H9 (cell line): ENCODE results near the gene AIF1L. TPM values are rescaled to one million over a fixed set of nuclear protein-coding genes. Genes with fewer than 3 reads are reported as not detected.

Experiments
- DNase-seq: peaks from one replicate; pipeline ENCODE4 v3.0.0-alpha.2; 2017
- H2AFZ ChIP-seq: one replicate; pipeline ENCODE4 v1.6.1; 2013; ENCODE audit warnings: mild to moderate bottlenecking, low read length, control low read depth, moderate library complexity
- H2AK5ac ChIP-seq: 2 replicates; pipeline ENCODE4 v1.6.1; 2013; ENCODE audit warnings: low read length, control low read depth, mixed read lengths; ENCODE audit not compliant: insufficient read length
- H2BK120ac ChIP-seq: one replicate; pipeline ENCODE4 v1.6.1; 2013; ENCODE audit warnings: low read depth, mild to moderate bottlenecking, low read length, control low read depth, inconsistent platforms; ENCODE audit not compliant: poor library complexity, severe bottlenecking
- H2BK12ac ChIP-seq: 2 replicates; pipeline ENCODE4 v1.6.1; 2013; ENCODE audit warnings: low read length, control low read depth, mixed read lengths, low read depth; ENCODE audit not compliant: insufficient read length
- H2BK15ac ChIP-seq: 2 replicates; pipeline ENCODE4 v1.6.1; 2013; ENCODE audit warnings: low read depth, low read length, control low read depth
- H2BK20ac ChIP-seq: one replicate; pipeline ENCODE4 v1.6.1; 2013; ENCODE audit warnings: low read depth, mild to moderate bottlenecking, low read length, control low read depth, inconsistent platforms; ENCODE audit not compliant: poor library complexity, severe bottlenecking
- H2BK5ac ChIP-seq: 2 replicates; pipeline ENCODE4 v1.6.1; 2013; ENCODE audit warnings: low read length, control low read depth, mixed read lengths; ENCODE audit not compliant: insufficient read length
- H3K14ac ChIP-seq: 2 replicates; pipeline ENCODE4 v1.6.1; 2013; ENCODE audit warnings: low read length, control low read depth; ENCODE audit not compliant: insufficient read depth
- H3K18ac ChIP-seq: 2 replicates; pipeline ENCODE4 v1.6.1; 2013; ENCODE audit warnings: low read depth, mild to moderate bottlenecking, mixed read lengths, low read length, control low read depth; ENCODE audit not compliant: insufficient read length
- H3K23ac ChIP-seq: 2 replicates; pipeline ENCODE4 v1.6.1; 2013; ENCODE audit warnings: low read length, control low read depth, mixed read lengths, low read depth; ENCODE audit not compliant: insufficient read length
- H3K23me2 ChIP-seq: 2 replicates; pipeline ENCODE4 v1.6.1; 2013; ENCODE audit warnings: low read depth, mild to moderate bottlenecking, mixed read lengths, low read length, control low read depth; ENCODE audit not compliant: insufficient read length, poor library complexity, severe bottlenecking
- H3K27ac ChIP-seq: 2 replicates; pipeline ENCODE4 v1.5.1; 2013; ENCODE audit warnings: low read length, control low read depth, mixed read lengths, low read depth; ENCODE audit not compliant: insufficient read length
- H3K27me3 ChIP-seq: 2 replicates; pipeline ENCODE4 v1.6.1; 2013; ENCODE audit warnings: low read length, control low read depth, inconsistent platforms; ENCODE audit not compliant: insufficient read depth
- H3K4ac ChIP-seq: 2 replicates; pipeline ENCODE4 v1.6.1; 2013; ENCODE audit warnings: low read depth, mild to moderate bottlenecking, control low read depth, inconsistent platforms, low read length, moderate library complexity
- H3K4me1 ChIP-seq: 2 replicates; pipeline ENCODE4 v1.6.1; 2013; ENCODE audit warnings: low read length, control low read depth, inconsistent platforms; ENCODE audit not compliant: insufficient read depth
- H3K4me2 ChIP-seq: 2 replicates; pipeline ENCODE4 v1.6.1; 2013; ENCODE audit warnings: low read length, control low read depth, mixed read lengths; ENCODE audit not compliant: insufficient read length, insufficient read depth
- H3K56ac ChIP-seq: 2 replicates; pipeline ENCODE4 v1.6.1; 2013; ENCODE audit warnings: low read depth, mild to moderate bottlenecking, mixed read lengths, low read length, control low read depth; ENCODE audit not compliant: insufficient read length
- H3K79me1 ChIP-seq: 2 replicates; pipeline ENCODE4 v1.6.1; 2013; ENCODE audit warnings: low read depth, mild to moderate bottlenecking, moderate library complexity, low read length, control low read depth, inconsistent platforms; ENCODE audit not compliant: insufficient read depth, poor library complexity, severe bottlenecking
- H3K79me2 ChIP-seq: 2 replicates; pipeline ENCODE4 v1.6.1; 2013; ENCODE audit warnings: low read length, control low read depth, inconsistent platforms; ENCODE audit not compliant: insufficient read depth
- H3K9ac ChIP-seq: 2 replicates; pipeline ENCODE4 v1.6.1; 2013; ENCODE audit warnings: low read length, control low read depth, mixed read lengths; ENCODE audit not compliant: insufficient read length; ENCODE audit errors: extremely low read depth
- H3K9me3 ChIP-seq: one replicate; pipeline ENCODE4 v1.6.1; 2013; ENCODE audit warnings: low read depth, low read length, inconsistent platforms; ENCODE audit not compliant: control insufficient read depth
- H3T11ph ChIP-seq: one replicate; pipeline ENCODE4 v1.6.1; 2013; ENCODE audit warnings: mild to moderate bottlenecking, low read length, control low read depth, inconsistent platforms
- H4K20me1 ChIP-seq: one replicate; pipeline ENCODE4 v1.6.1; 2013; ENCODE audit not compliant: control insufficient read depth, insufficient read length, insufficient read depth
- H4K5ac ChIP-seq: 2 replicates; pipeline ENCODE4 v1.6.1; 2013; ENCODE audit warnings: low read depth, mild to moderate bottlenecking, mixed read lengths, low read length, control low read depth; ENCODE audit not compliant: insufficient read length
- H4K8ac ChIP-seq: replicated peaks from 2 replicates; pipeline ENCODE4 v1.6.1; 2013; ENCODE audit warnings: low read length, control low read depth, mixed read lengths, low read depth; ENCODE audit not compliant: insufficient read length
- H4K91ac ChIP-seq: 2 replicates; pipeline ENCODE4 v1.6.1; 2013; ENCODE audit warnings: low read depth, mild to moderate bottlenecking, moderate library complexity, mixed read lengths, low read length, control low read depth; ENCODE audit not compliant: insufficient read length
- H3K27ac Mint-ChIP-seq, 3 experiments: 2 replicates in 2 of 3; 3 replicates in 1 of 3; pipeline ENCODE4 v1.8.0; 2020 to 2021; ENCODE audit warnings: mixed read lengths in 3 of 3, mild to moderate bottlenecking in 1 of 3, moderate library complexity in 1 of 3
- H3K27me3 Mint-ChIP-seq: 2 replicates; pipeline ENCODE4 v1.8.0; 2021; ENCODE audit warnings: low read depth, mild to moderate bottlenecking, moderate library complexity, mixed read lengths
- H3K36me3 Mint-ChIP-seq, 3 experiments: 2 replicates in 2 of 3; 3 replicates in 1 of 3; pipeline ENCODE4 v1.8.0; 2020 to 2021; ENCODE audit warnings: low read depth in 3 of 3, mixed read lengths in 3 of 3; ENCODE audit not compliant: insufficient read depth in 1 of 3
- H3K4me1 Mint-ChIP-seq, 2 experiments: 2 replicates each; pipeline ENCODE4 v1.8.0; 2020; ENCODE audit warnings: mixed read lengths in 2 of 2
- H3K4me3 Mint-ChIP-seq, 2 experiments: 2 replicates in 1 of 2; 3 replicates in 1 of 2; pipeline ENCODE4 v1.8.0; 2020 to 2021; ENCODE audit warnings: mild to moderate bottlenecking in 2 of 2, mixed read lengths in 2 of 2, moderate library complexity in 1 of 2
- H3K9me3 Mint-ChIP-seq, 2 experiments: 2 replicates in 1 of 2; 3 replicates in 1 of 2; pipeline ENCODE4 v1.8.0; 2020; ENCODE audit warnings: mild to moderate bottlenecking in 2 of 2, mixed read lengths in 2 of 2, moderate library complexity in 1 of 2
- WGBS: extraction: QIAGEN DNeasy Blood & Tissue Kit; methylation state at CpG from one replicate; pipeline ENCODE4 v1.1.7; 2013; ENCODE audit warnings: missing lambda C conversion rate, low lambda C conversion rate, mixed read lengths; ENCODE audit not compliant: insufficient read length; ENCODE audit errors: extremely low coverage; 5-methylcytosine and 5-hydroxymethylcytosine counted together
- total RNA-seq: library from RNA; stranded (reverse); gene quantifications from 2 replicates; pipeline ENCODE4 v1.2.1, GENCODE V29; 2021
- TF ChIP-seq, protein P1 (sequence below): fragments of 200-600 bp; sonication (generic); conservative IDR thresholded peaks from 3 replicates; pipeline ENCODE4 v1.8.0; 2021; ENCODE audit warnings: antibody characterized with exemption, mild to moderate bottlenecking

The AIF1L gene
- total RNA-seq, 1 experiment from 2014 or later = 122 TPM

DNA sequence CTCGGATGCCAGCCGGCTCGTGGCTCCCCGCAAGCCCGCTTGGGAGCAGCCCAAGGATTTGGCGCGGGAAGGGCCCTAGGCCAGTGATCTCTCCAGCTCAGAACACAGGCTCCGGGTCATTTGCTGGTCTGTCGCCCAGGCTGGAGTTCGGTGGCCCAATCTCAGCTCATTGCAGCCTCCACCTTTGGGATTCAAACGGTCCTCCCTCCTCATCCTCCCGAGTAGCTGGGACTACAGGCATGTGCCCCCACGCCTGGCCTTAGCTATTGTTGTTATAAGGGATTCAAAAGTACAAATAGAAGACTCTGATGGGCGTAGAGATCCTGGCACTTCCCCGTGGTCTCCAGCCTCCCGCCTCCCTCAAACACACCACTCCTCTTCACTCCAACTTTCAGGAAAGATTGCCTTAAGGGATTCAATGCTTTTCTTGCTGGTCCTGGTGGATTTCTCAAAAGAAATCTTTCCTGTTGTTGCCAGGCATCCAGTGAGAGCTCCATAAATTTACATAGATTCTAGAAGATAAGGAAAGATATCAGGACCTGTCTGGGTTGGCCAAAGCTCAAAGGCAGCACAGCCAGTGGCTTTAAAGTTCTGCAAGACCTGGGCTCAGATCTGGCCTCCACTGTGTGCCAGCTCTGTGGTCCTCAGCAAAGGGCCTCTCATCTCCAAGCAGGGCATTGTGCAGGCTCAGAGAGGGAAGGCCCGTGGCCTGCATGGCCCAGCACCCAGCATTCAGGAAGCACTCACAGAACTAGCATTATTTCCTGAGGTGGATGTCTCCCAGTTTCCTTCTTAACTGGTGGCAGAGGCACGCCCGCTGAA is 1.0 kb downstream of the AIF1L start:
- no peak overlapping the region for H2BK120ac ChIP-seq
- no CpG with 5 or more reads among the region's 19 CpGs for WGBS
- TF ChIP-seq, protein P1, sequence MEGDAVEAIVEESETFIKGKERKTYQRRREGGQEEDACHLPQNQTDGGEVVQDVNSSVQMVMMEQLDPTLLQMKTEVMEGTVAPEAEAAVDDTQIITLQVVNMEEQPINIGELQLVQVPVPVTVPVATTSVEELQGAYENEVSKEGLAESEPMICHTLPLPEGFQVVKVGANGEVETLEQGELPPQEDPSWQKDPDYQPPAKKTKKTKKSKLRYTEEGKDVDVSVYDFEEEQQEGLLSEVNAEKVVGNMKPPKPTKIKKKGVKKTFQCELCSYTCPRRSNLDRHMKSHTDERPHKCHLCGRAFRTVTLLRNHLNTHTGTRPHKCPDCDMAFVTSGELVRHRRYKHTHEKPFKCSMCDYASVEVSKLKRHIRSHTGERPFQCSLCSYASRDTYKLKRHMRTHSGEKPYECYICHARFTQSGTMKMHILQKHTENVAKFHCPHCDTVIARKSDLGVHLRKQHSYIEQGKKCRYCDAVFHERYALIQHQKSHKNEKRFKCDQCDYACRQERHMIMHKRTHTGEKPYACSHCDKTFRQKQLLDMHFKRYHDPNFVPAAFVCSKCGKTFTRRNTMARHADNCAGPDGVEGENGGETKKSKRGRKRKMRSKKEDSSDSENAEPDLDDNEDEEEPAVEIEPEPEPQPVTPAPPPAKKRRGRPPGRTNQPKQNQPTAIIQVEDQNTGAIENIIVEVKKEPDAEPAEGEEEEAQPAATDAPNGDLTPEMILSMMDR = no peak
- H2BK12ac ChIP-seq = no peak overlapping the region
- peaks cover 14% of the 10 kb centered on the region; the same call in 1 of the 2 replicates for H3K4me1 ChIP-seq
- peaks cover 3% of the 10 kb centered on the region for H3K23me2 ChIP-seq
- peak overlapping the region; percentile 68 to 95 (median 90); a peak in 6 of 7 replicates for H3K27ac Mint-ChIP-seq
- no peak overlapping the region for H4K8ac ChIP-seq
- no peak overlapping the region for H2AFZ ChIP-seq
- H3K9me3 ChIP-seq = no peaks in the 10 kb centered on the region
- H2AK5ac ChIP-seq = no peak overlapping the region
- no peak for DNase-seq
- no peak overlapping the region for H3K18ac ChIP-seq
- H3K9me3 Mint-ChIP-seq = no peaks in the 10 kb centered on the region; a peak in 1 of 5 replicates
- no peak overlapping the region for H4K91ac ChIP-seq
- no peak overlapping the region for H4K5ac ChIP-seq
- no peak overlapping the region for H3T11ph ChIP-seq
- peaks cover 9 to 27% (median 22%) of the 10 kb centered on the region in 3 experiments; a peak in 6 of 7 replicates for H3K36me3 Mint-ChIP-seq
- H3K9ac ChIP-seq = peak overlapping the region; percentile 15
- H3K4me3 Mint-ChIP-seq = peak overlapping the region; percentile 78 to 82
- H3K27me3 ChIP-seq = no peaks in the 10 kb centered on the region
- H3K23ac ChIP-seq = no peak overlapping the region
- H4K20me1 ChIP-seq = no peaks in the 10 kb centered on the region
- no peak overlapping the region for H3K56ac ChIP-seq
- H2BK5ac ChIP-seq = no peak overlapping the region
- no peak overlapping the region for H3K4ac ChIP-seq
- peaks cover 23% of the 10 kb centered on the region for H3K27me3 Mint-ChIP-seq
- H2BK20ac ChIP-seq = no peak overlapping the region
- H3K27ac ChIP-seq = no peak overlapping the region
- H3K4me2 ChIP-seq = peak overlapping the region; percentile 54
- no peaks in the 10 kb centered on the region; the same call in 1 of the 2 replicates for H3K79me2 ChIP-seq
- no peak overlapping the region; the same call in 1 of the 2 replicates for H3K14ac ChIP-seq
- no peak overlapping the region for H2BK15ac ChIP-seq
- H3K4me1 Mint-ChIP-seq = peaks cover 41 to 50% of the 10 kb centered on the region in 2 experiments
- H3K79me1 ChIP-seq = no peaks in the 10 kb centered on the region
